OCI-LY1 (cell line): ENCODE data around the gene PDIK1L.

Experiments used
- H2AFZ ChIP-seq: fragments of 200-600 bp; sonication (generic), shearing (Covaris generic); 2 replicates; pipeline ENCODE4 v1.6.0; 2014; ENCODE audit warnings: antibody characterized with exemption, mild to moderate bottlenecking, low read length
- H3F3A ChIP-seq: fragments of 200-600 bp; sonication (generic), shearing (Covaris generic); 2 replicates; pipeline ENCODE4 v1.6.0; 2014; ENCODE audit warnings: mild to moderate bottlenecking, antibody characterized with exemption, low read length, moderate library complexity; ENCODE audit not compliant: insufficient read depth
- H3K27ac ChIP-seq: fragments of 200-600 bp; sonication (generic); 2 replicates; pipeline ENCODE4 v1.5.1; 2014; ENCODE audit warnings: low read length, mixed run types, mild to moderate bottlenecking, low read depth; ENCODE audit not compliant: poor library complexity, severe bottlenecking
- H3K27me3 ChIP-seq: fragments of 200-600 bp; sonication (generic); 2 replicates; pipeline ENCODE4 v1.6.0; 2014; ENCODE audit warnings: antibody characterized with exemption, mild to moderate bottlenecking, low read length, moderate library complexity; ENCODE audit not compliant: insufficient read depth
- H3K36me3 ChIP-seq: fragments of 200-600 bp; sonication (generic); 2 replicates; pipeline ENCODE4 v1.6.1; 2014; ENCODE audit warnings: mild to moderate bottlenecking, antibody characterized with exemption, low read length, moderate library complexity, mixed read lengths; ENCODE audit not compliant: insufficient read depth
- H3K4me1 ChIP-seq: fragments of 200-600 bp; sonication (generic); 2 replicates; pipeline ENCODE4 v1.5.1; 2014; ENCODE audit warnings: mild to moderate bottlenecking, low read length, moderate library complexity; ENCODE audit not compliant: insufficient read depth, severe bottlenecking
- H3K4me2 ChIP-seq: fragments of 200-600 bp; sonication (generic), shearing (Covaris generic); 2 replicates; pipeline ENCODE4 v1.6.1; 2014; ENCODE audit warnings: low read length
- H3K4me3 ChIP-seq: fragments of 200-600 bp; sonication (generic); 2 replicates; pipeline ENCODE4 v1.5.1; 2014; ENCODE audit warnings: low read length, low read depth, mild to moderate bottlenecking, mixed read lengths; ENCODE audit not compliant: poor library complexity, severe bottlenecking
- H3K79me2 ChIP-seq: fragments of 200-600 bp; shearing (Covaris generic); 2 replicates; pipeline ENCODE4 v1.6.1; 2016; ENCODE audit warnings: mixed run types, low read length, mixed read lengths; ENCODE audit not compliant: insufficient read depth
- H3K9ac ChIP-seq: fragments of 200-600 bp; sonication (generic), shearing (Covaris generic); 2 replicates; pipeline ENCODE4 v1.6.1; 2014; ENCODE audit warnings: mild to moderate bottlenecking, low read length, mixed read lengths
- H3K9me2 ChIP-seq: fragments of 200-600 bp; sonication (generic), shearing (Covaris generic); 2 replicates; pipeline ENCODE4 v1.6.1; 2014; ENCODE audit warnings: low read depth, mild to moderate bottlenecking, low read length, mixed read lengths
- H3K9me3 ChIP-seq: fragments of 200-600 bp; shearing (Covaris generic); 2 replicates; pipeline ENCODE4 v1.6.1; 2014; ENCODE audit warnings: low read length, mixed read lengths
- H4K20me1 ChIP-seq: fragments of 200-600 bp; sonication (generic), shearing (Covaris generic); 2 replicates; pipeline ENCODE4 v1.6.0; 2016; ENCODE audit warnings: mild to moderate bottlenecking, low read length; ENCODE audit not compliant: insufficient read depth
- EZH2 ChIP-seq: fragments of 200-600 bp; sonication (generic), shearing (Covaris generic); IDR thresholded peaks from 2 replicates; pipeline ENCODE4 v1.8.0; 2017; ENCODE audit warnings: borderline replicate concordance, mixed run types, mild to moderate bottlenecking, antibody characterized with exemption, low read length, moderate library complexity, mixed read lengths
- TF ChIP-seq, protein P1 (sequence below): fragments of 200-600 bp; sonication (generic), shearing (Covaris generic); IDR thresholded peaks from 2 replicates; pipeline ENCODE4 v1.5.1; 2017; ENCODE audit warnings: mild to moderate bottlenecking, antibody characterized with exemption, low read length, moderate library complexity, mixed read lengths

Gene PDIK1L

DNA sequence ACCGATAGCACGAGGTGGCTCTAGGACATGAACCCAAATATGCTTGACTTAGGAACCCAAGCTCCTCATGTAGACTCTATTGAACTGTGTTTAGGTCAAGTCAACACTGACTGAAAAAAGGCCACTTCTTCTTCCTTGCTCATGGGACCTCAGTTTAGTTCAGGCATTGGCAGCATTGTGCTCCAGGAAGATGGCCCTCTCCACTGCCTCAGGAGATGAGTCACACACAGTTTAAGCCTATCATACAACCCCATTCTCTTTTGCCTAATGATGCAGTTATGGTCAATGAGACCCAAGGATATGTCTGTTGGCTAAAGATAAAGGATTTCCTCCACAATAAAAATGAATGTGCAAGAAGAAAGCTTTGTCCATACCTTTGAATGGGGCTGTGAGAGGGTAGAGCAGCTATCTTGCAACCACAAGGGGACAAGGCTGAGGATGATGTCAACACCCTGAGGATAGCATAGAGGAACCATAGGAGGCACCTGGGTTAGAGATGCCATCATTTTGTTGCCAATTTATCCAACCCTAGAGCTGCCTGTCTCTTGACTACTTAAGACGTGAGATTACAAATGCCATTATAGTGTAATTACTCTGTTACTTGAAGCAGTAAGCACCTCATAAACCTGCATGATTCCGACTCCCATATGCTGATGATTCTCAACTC lies 41.2 kb upstream of the PDIK1L start:
- Histone ChIP-seq H3K4me2 (no peak overlapping the region), H3K4me3 (no peak overlapping the region), H3K9ac (no peak overlapping the region), H3K27me3 (0 out of 2 replicates have a peak, but pooled peaks cover 3% of the 10 kb centered on the region), H3K27ac (no peak overlapping the region), H2AFZ (no peak overlapping the region), H3F3A (no peaks in the 10 kb centered on the region), H3K4me1 (no peaks in the 10 kb centered on the region), H3K36me3 (no peaks in the 10 kb centered on the region), H3K79me2 (no peaks in the 10 kb centered on the region), H3K9me3 (no peaks in the 10 kb centered on the region), H3K9me2 (no peaks in the 10 kb centered on the region), H4K20me1 (no peaks in the 10 kb centered on the region)
- TF ChIP-seq, protein P1, sequence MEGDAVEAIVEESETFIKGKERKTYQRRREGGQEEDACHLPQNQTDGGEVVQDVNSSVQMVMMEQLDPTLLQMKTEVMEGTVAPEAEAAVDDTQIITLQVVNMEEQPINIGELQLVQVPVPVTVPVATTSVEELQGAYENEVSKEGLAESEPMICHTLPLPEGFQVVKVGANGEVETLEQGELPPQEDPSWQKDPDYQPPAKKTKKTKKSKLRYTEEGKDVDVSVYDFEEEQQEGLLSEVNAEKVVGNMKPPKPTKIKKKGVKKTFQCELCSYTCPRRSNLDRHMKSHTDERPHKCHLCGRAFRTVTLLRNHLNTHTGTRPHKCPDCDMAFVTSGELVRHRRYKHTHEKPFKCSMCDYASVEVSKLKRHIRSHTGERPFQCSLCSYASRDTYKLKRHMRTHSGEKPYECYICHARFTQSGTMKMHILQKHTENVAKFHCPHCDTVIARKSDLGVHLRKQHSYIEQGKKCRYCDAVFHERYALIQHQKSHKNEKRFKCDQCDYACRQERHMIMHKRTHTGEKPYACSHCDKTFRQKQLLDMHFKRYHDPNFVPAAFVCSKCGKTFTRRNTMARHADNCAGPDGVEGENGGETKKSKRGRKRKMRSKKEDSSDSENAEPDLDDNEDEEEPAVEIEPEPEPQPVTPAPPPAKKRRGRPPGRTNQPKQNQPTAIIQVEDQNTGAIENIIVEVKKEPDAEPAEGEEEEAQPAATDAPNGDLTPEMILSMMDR, result no peak
- TF ChIP-seq EZH2, result no peak

DNA sequence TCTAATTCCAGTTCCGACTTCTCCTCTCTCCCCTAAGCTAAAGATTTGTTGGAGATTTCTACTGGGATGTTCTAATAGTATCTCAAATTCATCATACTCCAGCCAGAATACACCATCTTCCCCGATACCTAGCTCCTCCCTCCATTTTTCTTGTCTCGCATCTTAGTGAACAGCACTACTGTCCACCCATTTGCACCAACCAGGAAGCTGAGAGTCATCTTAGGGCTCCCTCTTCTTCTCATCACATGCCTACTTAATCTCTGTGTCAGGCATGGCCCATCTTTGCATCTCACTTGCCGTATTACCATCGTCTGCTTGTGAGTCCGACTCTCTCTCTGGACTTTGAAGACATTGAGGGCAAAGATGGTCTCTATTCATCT lies 40.7 kb upstream of the PDIK1L start:
- no peaks in the 10 kb centered on the region for H3F3A ChIP-seq
- H3K4me2 ChIP-seq, result no peak overlapping the region
- no peak for TF ChIP-seq EZH2
- TF ChIP-seq, protein P1, result no peak
- no peaks in the 10 kb centered on the region for H3K36me3 ChIP-seq
- H4K20me1 ChIP-seq, result no peaks in the 10 kb centered on the region
- no peaks in the 10 kb centered on the region for H3K9me2 ChIP-seq
- no peak overlapping the region for H2AFZ ChIP-seq
- H3K27me3 ChIP-seq, result peaks cover 8% of the 10 kb centered on the region; the same call in 1 of the 2 replicates
- H3K79me2 ChIP-seq, result no peaks in the 10 kb centered on the region
- no peak overlapping the region for H3K27ac ChIP-seq
- no peak overlapping the region for H3K4me3 ChIP-seq
- H3K9me3 ChIP-seq, result no peaks in the 10 kb centered on the region
- no peak overlapping the region for H3K9ac ChIP-seq
- no peaks in the 10 kb centered on the region for H3K4me1 ChIP-seq

DNA sequence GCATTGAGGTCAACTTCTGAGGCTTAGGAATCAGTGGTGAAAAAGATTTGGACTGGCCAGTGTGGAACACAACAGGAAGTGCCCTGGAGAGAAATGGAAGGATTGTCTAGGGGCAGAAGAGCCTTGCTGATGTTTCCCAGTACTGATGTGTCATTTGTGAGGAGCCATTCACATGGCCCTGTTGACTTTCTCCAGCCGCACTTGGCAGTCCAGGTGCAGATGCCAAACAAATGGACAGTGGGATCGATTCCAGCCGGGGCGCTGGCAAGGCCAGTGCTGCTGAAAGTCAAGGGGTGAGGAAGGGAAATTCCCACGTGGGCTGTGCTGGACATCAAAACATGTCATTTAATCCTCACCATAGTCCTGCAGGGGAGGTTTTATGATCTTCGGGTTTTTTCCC lies 39.3 kb upstream of the PDIK1L start:
- H3K9me2 ChIP-seq, result no peaks in the 10 kb centered on the region
- no peaks in the 10 kb centered on the region for H3K79me2 ChIP-seq
- H3F3A ChIP-seq, result no peaks in the 10 kb centered on the region
- no peak overlapping the region for H2AFZ ChIP-seq
- no peaks in the 10 kb centered on the region for H3K36me3 ChIP-seq
- H3K27ac ChIP-seq, result no peak overlapping the region
- TF ChIP-seq, protein P1, result no peak
- TF ChIP-seq EZH2, result no peak
- no peaks in the 10 kb centered on the region for H4K20me1 ChIP-seq
- peaks cover 9% of the 10 kb centered on the region; the same call in 1 of the 2 replicates for H3K27me3 ChIP-seq
- no peaks in the 10 kb centered on the region for H3K9me3 ChIP-seq
- H3K4me3 ChIP-seq, result no peak overlapping the region
- no peak overlapping the region for H3K9ac ChIP-seq
- H3K4me2 ChIP-seq, result no peak overlapping the region
- H3K4me1 ChIP-seq, result no peaks in the 10 kb centered on the region
